ENCODE data around the gene CDC42EP4.

- no peak for TF ChIP-seq EZH2 (IDR thresholded peaks at IDR 0.05; ENCODE audit: low read depth)
- TF ChIP-seq CTCF (conservative IDR thresholded peaks at IDR 0.05), result no peak
Measured at GRCh38 chr17:73338050-73338521, 26.3 kb upstream of the CDC42EP4 start.
